ENCODE data around the gene CLEC16A.

DNA sequence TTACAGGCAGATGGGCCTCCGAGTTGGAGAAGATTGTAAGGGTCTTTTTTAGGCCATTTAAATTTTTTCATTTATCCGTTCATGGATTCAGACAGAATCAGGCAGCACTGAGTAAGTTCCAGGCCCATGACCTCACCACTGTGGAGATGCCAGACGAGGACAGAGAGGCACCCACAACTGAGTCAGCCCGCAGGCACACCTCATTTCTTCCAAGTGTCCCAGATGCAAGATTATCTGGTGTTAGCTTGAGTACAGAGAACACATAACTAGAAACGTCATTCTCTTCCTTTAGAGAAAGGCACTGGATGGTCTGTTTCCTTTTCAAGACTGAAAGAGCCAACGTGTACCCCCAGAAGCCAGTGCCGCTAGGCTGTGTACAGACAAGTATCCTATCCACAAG, 16.9 kb downstream of the CLEC16A start:
- TF ChIP-seq, protein P1, sequence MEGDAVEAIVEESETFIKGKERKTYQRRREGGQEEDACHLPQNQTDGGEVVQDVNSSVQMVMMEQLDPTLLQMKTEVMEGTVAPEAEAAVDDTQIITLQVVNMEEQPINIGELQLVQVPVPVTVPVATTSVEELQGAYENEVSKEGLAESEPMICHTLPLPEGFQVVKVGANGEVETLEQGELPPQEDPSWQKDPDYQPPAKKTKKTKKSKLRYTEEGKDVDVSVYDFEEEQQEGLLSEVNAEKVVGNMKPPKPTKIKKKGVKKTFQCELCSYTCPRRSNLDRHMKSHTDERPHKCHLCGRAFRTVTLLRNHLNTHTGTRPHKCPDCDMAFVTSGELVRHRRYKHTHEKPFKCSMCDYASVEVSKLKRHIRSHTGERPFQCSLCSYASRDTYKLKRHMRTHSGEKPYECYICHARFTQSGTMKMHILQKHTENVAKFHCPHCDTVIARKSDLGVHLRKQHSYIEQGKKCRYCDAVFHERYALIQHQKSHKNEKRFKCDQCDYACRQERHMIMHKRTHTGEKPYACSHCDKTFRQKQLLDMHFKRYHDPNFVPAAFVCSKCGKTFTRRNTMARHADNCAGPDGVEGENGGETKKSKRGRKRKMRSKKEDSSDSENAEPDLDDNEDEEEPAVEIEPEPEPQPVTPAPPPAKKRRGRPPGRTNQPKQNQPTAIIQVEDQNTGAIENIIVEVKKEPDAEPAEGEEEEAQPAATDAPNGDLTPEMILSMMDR (IDR thresholded peaks at IDR 0.05; ENCODE audit: insufficient read depth, low read length) = no peak
- TF ChIP-seq GABPA (IDR thresholded peaks at IDR 0.05; ENCODE audit: low read depth) = no peak
- TF ChIP-seq, protein P2, sequence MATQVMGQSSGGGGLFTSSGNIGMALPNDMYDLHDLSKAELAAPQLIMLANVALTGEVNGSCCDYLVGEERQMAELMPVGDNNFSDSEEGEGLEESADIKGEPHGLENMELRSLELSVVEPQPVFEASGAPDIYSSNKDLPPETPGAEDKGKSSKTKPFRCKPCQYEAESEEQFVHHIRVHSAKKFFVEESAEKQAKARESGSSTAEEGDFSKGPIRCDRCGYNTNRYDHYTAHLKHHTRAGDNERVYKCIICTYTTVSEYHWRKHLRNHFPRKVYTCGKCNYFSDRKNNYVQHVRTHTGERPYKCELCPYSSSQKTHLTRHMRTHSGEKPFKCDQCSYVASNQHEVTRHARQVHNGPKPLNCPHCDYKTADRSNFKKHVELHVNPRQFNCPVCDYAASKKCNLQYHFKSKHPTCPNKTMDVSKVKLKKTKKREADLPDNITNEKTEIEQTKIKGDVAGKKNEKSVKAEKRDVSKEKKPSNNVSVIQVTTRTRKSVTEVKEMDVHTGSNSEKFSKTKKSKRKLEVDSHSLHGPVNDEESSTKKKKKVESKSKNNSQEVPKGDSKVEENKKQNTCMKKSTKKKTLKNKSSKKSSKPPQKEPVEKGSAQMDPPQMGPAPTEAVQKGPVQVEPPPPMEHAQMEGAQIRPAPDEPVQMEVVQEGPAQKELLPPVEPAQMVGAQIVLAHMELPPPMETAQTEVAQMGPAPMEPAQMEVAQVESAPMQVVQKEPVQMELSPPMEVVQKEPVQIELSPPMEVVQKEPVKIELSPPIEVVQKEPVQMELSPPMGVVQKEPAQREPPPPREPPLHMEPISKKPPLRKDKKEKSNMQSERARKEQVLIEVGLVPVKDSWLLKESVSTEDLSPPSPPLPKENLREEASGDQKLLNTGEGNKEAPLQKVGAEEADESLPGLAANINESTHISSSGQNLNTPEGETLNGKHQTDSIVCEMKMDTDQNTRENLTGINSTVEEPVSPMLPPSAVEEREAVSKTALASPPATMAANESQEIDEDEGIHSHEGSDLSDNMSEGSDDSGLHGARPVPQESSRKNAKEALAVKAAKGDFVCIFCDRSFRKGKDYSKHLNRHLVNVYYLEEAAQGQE (IDR thresholded peaks at IDR 0.05; ENCODE audit: insufficient replicate concordance, low read depth) = no peak

All from HL-60 (cell line).